NCI-H748 treated with DMSO at 0.1 percent for 48 hours (cell line): Measurements from ENCODE around the gene ACSS3.

ENCODE experiments used
- DNase-seq: peaks from one replicate; lab custom pipeline; 2025; lab: John Stamatoyannopoulos, UW

The ACSS3 gene

GRCh38 chr12:81300454-81300853, 222.6 kb downstream of the ACSS3 start:
- DNase-seq = no peak

- DNase-seq = no peak
Measured at GRCh38 chr12:81303935-81304334, 226.1 kb downstream of the ACSS3 start.
